Activated CD4-positive, alpha-beta T cell treated with anti-CD3 and anti-CD28 coated beads for 24 hours (primary cell): Measurements from ENCODE around the gene DNAJC18.
"Not testable (repeated sequence)": the region's sequence is repeated elsewhere in the genome, so short reads cannot be mapped to it uniquely, and the experiment has no call there.

ENCODE experiments used
- DNase-seq, 2 donors: peaks; one replicate each; pipeline ENCODE4 v3.0.0-alpha.2; 2020; ENCODE audit warnings: low read depth in 2 of 2

The DNAJC18 gene

DNA sequence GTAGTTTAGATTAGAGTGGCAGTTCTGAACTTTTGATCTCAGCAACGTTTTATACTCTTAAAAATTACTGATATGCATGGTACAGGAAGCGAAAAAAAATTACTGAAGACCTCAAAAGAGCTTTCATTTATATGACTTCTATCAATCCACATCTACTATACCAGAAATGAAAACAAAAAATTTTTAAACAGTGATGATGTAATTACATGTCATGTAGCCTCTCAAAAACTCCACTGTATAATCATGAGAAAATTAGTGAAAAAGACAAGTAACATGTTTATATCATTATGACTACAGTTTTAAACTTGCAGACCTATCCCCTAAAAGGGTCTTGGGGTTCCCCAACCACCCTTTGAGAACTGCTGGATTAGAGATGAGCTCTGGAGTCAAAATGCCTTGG lies 9.3 kb downstream of the DNAJC18 start:
- DNase-seq = no peak

DNA sequence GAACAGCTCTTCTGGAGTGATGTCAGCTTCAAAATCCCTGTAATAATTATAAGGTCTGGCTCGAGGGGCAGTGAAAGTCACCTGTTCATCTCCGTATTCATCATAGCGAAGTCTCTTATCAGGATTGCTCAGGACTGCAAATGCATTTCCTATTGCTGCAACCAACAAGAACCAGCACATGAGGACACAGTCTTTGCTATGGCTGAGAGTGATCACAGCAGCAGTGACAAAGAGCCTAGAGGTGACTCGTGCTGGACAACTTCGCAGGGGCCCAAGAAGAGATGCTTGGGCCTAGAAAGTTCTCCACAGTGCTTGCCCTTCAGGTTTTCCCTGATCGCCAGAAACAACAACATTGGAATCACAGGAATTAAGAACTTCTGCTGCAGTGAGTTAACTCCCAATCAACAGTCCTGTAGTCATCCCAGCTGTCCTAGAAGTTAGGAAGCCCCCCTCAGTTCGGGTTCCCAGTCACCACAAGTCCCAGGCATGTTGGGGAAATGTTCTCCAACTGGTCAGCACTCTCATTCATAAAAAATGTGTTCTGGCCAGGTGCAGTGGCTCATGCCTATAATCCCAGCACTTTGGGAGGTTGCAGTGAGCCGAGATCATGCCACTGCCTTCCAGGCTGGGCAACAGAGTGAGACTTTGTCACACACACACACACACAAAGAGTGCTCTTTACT lies 13.0 kb downstream of the DNAJC18 start:
- no peak for DNase-seq

DNA sequence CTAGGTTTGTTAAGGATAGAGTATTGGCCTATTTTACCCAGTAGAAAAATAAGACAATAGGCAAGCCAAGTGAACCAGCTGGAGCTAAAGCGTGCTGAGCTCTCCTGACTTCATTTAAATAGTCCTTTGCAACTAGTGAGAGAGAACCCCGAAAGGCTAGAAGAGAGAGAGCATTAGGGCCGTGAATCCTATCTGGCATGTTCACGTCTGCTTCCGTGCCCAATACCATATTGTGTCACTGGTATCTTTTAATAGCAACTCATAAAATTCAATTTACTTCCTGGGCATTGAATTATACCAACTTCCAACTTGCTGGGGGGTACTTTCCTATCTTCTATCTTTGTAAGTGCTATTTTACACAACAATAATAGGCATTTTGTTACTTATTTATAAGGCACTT lies 13.8 kb downstream of the DNAJC18 start:
- DNase-seq = no peak

DNA sequence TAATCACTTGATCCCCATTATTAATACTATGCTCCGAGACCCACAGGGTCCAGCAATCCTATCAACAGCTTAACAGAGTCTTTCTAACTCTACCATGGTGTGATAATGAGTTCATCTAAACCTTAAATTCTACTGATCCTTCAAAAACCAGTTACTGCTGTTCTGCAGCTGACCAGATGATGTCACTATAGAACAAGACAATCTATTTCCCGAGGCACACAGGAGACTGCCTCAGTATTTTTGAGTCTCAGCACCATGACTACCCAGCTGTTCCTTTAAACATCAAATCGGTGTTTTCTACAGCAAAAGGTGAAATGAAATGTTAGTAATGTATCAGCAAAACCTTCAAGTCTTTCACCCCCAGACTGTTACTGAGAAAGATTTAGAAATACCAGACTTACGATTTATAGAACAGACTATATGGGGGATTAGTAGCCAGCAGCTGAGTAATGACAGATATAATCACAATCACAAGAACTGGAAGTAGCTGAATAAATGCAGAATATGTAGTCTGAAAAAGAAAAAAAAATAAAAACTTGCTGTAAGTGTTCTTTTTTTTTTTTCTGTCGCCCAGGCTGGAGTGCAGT lies 16.9 kb downstream of the DNAJC18 start:
- peak in 1 of 2 donors; percentile 38 for DNase-seq

DNA sequence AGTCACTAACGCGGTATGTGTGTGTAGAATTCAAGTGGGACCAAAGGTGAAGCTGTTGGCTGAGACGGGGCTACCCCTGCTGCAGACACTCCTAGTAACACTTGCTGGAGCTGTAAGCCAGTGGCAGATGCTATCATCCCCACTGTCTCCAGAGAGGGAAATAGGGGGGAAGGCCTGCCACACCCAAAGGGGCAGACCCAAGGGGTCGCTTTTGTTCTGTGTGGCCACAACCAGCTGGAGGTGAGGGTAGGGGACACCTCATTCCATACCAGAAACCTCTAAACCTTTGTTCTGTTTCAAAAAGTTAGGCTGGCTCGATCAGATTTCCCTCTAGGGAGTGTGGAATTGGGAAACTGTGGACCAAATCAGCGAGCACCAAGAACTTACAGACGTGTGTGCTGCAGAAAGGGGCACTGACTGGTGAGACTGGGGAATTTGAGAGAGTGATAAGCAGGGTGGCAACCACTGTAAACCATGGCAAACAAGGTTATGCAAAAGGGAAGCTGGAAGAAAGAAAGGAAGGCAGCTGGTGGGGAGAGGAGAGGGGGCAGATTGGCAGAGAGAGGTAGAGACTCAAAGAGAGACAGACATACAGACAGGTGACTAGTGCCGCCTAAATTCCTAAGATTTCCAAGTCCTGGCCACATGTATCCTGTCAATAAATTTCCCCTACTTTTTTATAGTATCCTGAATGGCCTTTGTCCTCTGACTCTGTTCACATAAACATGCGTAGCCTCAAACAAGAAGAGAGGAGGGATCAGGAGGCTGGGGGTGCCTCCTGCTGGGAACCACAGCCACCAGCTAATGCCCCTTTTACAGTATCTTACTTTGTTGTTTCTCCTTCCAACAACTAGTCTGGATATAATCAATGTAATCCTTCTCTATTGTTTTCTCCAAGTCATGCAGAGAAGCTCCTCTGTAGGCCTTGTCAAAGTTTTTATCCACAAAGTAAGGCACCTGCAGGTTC lies 19.8 kb downstream of the DNAJC18 start:
- no peak for DNase-seq

DNA sequence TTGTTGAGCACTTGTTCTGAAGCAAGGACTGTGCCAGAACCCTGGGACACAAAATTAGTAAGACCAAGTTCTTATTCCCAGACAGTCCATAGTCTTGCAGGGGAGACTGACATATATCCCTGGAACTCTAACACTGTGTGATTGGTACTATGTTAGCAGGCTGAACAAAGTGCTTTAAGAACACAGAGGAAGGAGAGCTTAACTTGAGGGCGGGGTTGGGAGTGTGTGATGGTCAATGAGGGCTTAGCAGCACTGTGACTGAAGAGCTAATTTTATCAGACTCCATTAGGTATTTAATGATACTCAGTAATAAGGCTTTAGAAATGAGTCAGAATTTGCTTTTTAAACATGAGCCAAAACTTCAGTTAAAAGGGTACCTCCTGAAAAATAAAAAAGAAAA lies 20.5 kb downstream of the DNAJC18 start:
- no peak for DNase-seq

DNA sequence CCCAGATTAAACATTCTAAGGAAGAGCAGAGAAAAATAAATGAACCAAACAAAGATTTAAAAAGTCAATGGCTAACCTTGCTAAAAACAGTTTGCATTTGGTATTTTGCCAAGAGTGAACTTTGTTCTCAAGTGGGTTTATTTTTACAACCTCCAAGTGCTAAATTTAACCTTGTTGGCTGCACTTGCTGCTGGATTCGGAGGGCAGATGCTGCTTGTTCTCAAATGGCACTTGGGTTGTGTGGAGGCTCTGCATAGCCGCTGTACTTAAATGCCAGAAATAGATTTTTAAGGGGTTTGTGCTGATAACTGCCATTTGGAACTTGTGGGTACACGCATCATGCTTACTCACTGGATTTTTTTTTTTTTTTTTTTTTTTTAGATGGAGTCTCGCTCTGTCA lies 22.1 kb downstream of the DNAJC18 start:
- DNase-seq = no peak

DNA sequence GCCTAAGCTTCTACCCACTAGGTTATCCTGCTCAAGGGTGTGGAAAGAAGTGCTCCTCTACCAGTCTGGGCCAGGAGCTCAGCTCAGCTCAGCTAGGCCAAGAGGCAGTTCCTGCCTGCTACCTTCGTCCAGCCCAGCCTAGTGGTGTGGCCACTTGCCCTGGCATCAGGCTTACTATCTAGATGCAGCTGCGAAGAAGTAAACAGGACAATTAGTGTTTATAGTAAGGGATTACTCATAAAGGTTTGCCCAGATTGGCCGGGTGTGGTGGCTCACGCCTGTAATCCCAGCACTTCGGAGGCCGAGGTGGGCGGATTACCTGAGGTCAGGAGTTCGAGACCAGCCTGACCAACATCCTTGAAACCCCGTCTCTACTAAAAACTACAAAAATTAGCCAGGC lies 22.7 kb downstream of the DNAJC18 start:
- DNase-seq = no peak

DNA sequence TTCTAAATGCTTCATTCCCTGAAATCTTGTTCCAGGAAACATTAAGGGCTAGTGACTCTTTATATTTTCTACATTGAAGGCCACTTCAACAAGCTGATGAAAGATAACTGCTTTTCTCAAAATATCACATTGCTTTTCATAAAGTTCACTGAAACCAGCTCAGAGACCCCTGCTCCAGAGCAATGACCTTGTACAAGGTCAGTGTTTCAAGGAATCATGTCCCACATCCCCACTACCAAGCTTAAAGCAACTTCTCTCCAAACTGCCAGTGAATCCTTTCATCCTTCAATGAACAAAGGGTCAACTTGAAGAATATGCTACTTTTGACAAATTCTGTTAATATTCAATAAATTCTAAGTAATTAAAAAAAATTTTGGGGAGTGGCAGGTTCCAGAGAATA lies 23.5 kb downstream of the DNAJC18 start:
- no peak for DNase-seq

DNA sequence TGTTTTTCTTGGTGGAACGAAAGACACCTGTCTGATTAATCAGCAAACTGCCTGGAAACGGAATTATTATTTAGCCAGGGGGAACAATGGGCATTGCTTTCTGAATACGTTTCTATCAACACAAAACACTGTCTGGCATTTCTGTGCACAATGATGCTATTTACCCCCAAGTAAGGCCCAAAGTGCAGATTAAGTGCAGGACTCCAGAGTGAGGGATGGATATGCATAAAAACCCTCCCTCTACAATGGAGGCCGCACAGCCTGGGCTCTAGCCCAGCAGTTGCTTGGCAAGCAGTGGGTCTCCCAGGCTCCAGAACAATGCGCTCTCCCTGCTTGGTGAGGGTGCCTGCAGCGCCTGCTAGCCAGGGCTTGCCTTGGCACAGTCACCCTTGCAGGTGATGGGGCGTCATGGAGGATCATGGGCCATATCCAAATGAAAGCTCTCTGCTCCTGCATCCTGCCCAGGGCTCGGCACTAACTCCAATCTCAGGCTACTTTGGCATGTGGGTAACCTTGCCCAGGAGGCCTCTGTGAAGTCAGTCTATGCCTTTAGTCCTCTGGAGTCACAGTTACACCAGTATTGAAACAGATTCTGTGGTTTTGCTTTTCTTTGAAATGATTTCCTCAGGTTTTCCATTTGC lies 24.0 kb downstream of the DNAJC18 start:
- DNase-seq = no peak

DNA sequence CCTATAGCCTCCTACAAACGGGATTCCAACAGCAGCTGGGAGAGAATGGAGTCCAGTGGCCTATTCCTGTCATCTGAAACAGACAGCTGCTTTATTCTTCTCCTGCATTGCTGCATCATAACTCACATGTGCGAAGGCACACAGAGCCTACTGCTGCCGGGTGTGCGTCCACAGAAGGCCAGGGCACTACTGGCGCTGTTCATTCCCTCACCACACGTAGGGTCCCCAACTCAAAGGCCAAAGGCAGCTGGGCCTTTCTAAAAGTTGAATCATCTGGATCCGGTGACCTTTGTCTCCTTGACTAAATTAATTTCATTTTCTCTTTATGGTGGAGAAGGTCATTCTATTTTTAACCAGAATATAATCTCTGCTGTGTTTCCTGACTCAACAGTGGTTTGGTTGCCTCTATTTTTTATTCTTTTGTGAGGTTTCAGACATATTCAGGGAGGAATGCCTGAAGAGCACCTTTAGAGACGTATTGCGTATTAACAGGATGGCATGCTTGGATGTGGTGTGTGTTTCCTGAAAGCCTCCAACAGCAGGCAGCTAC lies 24.7 kb downstream of the DNAJC18 start:
- no peak for DNase-seq

DNA sequence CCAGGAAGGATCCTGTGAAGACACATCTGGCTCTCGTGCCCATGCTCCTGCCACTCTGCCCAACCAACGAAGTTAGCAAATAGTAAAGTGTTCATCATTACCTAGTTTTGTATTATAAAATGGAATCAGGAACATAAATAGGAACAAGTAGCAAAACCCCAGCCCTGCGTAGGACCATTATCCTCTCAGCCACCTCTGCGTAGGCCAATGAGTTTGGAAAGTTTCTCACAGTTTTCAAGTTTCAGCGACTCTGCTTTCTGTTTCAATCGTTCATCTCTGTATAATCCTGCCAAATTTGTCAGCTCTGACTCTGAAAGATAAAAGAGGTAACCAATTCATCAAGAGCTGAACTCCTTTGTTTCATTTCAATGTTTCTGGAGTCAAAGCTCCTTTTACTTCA lies 25.4 kb downstream of the DNAJC18 start:
- DNase-seq = no peak

DNA sequence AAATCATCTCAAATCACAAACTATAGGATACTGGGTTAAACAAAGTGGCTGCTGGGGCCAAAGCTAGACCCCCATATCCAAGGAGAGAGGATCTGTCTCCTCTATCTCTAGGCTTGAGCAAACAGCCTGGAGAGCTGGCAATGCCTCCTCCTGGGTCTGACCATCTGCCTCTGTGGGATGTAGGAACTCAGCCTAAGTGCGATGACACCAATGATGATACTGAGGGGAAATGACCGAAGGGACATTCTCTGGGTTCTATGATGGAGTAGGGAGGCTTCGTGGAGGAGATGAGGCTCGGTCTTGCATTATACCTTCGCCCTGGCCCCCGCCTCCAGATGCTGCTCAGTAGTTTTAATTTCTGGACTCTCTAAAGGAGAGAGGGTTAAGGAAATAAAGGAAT lies 26.2 kb downstream of the DNAJC18 start:
- DNase-seq = no peak

DNA sequence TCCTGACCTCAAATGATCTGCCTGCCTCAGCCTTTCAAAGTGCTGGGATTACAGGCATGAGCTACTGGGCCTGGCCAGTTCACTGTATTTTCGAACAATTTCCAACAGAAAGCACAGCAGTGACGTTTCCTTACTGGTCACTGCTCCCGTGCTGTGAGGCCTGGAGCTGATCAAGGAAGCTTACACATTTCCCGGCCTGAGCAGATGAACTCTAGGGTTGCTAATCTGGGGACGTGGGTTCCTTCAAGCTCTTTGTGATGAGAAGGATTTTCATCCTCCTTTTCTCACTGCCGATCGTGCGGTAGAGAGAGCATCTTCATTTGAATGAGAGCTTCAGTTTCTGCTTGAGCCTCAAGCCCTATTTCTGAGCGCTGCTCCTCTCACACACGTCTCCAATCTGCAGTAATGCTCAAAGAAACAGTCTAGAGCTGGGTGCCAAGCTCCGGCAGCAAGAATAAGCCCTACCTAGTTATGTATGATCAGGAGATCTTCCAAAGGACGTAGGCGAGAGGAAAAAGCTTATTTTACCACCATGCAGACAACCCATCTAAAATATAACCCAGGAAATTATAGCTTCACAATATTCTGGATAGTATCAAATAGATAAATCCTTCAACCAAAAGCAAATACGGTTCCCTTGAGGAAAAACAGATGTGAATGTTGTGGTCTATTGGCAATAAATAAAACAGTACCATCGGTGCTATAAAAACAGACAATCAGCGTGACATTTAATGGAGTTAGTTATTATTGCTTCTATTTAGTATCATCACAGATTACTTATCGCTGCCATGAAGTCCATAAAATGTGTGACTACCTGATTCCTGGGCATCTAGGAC lies 28.1 kb downstream of the DNAJC18 start:
- no peak for DNase-seq

DNA sequence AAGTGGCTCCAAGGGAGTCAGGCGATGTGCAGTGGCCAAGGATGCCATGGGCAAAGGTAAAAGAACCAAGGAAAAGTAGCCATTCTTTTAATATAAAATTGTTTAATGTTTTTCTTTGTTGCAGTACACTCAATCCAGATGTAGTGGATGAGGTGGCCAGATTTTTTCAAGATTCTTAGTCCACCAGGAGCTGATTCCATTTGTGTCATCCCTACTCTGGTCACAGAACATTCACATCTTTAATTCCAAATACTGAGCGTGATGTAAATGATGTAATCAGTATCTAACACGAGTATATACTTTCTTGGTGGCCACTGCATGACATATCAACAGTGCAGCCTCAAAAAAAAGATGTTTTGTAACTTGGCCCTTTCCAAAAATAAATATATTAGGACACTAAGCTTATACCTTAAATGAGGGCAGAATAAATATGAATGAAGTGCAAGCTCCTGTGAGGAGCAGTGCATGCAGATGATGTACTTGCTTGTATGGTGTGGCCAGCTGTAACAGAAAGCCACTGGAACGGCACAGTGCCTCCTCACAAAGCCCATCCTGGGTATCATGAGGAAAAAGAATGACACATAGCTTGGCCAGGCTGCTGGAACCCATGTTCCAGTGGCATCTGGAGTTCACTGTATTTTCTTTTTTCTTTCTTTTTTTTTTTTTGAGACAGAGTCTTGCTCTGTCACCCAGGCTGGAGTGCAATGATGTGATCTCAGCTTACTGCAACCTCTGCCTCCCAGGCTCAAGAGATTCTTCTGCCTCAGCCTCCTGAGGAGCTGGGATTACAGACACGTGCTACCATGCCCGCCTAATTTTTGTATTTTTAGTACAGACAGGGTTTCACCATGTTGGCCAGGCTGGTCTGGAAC lies 29.0 kb downstream of the DNAJC18 start:
- no peak for DNase-seq

DNA sequence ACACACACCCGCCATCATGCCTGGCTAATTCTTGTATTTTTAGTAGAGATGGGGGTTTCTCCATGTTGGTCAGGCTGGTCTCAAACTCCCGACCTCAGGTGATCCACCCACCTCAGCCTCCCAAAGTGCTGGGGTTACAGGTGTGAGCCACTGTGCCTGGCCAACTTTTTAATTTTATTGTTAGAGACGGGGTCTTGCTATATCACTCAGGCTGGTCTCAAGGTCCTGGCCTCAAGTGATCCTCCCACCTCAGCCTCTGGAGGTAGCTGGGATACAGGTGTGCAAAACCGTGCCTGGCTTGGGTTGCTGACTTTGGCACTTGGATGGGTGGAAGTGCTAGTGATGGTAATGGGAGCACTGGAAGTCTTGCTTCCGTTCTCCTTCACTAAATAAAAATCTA lies 30.2 kb downstream of the DNAJC18 start:
- not testable (repeated sequence) for DNase-seq

DNA sequence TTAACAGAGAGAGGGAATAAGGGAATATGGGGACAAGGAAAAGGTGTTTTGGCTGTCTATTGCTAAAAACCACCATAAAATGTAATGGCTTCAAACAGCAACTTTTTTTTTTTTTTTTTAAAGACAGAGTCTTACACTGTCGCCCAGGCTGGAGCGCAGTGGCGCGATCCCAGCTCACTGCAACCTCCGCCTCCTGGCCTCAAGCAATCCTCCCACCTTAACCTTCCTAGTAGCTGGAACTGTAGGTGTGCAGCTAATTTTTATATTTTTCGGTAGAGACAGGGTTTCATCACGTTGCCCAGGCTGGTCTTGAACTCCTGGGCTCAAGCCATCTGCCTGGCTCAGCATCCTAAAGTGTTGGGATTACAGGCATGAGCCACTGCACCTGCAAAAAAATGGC lies 31.1 kb downstream of the DNAJC18 start:
- no peak for DNase-seq

DNA sequence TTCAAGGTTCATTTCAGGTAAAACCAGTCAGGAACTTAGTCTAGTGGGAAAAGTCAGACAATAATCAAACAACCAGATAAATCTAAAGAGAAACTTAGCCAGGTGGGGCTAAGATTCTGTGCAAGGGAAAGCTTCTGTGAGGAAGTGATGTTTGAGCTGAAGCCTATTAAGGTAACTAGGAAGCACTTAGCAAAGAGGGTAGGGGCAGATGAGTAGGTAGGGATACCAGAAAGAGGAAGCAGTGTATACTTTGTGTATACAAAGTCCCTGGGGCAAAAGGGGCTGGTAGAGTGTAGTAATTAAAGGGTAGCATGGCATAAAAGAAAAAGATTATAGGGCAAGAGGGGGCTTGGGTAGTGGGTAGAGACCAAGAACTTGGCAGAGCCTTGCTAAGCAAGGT lies 31.8 kb downstream of the DNAJC18 start:
- no peak for DNase-seq

DNA sequence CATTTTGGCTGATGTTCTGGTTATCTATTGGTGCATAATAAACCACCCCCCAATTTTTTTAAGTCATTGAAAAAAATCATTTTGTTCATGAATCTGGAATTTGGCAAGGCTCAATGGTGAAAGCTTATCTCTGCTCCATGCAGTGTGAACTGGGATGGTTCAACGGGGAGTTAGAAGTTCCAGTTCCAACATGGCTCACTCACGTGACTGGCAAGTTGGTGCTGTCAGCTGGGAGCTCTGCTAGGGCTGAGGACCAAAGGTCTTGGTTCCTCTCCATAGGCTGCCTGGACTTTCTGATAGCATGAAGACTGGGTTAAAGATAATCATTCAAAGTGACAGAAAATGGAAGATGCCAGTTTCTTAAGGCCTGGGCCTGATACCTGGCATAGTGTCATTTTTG lies 32.4 kb downstream of the DNAJC18 start:
- no peak for DNase-seq

DNA sequence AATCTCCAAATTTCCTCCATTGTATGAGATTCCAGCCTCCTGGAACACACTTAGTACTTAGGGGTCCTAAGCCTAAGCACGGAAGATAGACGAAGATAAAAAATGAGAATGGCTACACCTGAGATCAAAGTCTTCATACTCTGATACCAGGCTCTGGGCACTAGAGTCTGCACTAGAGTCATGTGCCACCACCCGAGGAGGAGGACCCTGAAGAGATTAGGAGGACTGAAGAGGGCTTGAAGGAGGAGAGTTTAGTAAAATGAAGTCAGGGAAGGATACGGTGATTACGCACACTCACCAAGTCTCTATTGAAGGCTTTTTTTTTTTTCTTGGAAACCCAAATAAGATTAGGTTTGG lies 34.9 kb downstream of the DNAJC18 start:
- no peak for DNase-seq
